ENCODE results near the gene NDUFS6.

Gene NDUFS6

GRCh38 chr5:1769017-1769640 is 32.1 kb upstream of the NDUFS6 start:
- Histone ChIP-seq H3K36me3 (ENCODE audit: control insufficient read depth, insufficient read depth, low read length) (no peaks in the 10 kb centered on the region), H3K9ac (ENCODE audit: low read length) (no peak overlapping the region), H3K9me3 (ENCODE audit: control insufficient read depth, low read length) (no peaks in the 10 kb centered on the region), H3K27me3 (ENCODE audit: control insufficient read depth, insufficient read depth, low read length) (no peaks in the 10 kb centered on the region), H3K4me3 (ENCODE audit: low read length) (no peak overlapping the region), H3K4me1 (ENCODE audit: control insufficient read depth, insufficient read depth, low read length) (no peaks in the 10 kb centered on the region)

- Histone ChIP-seq H3K4me3 (ENCODE audit: low read length) (no peak overlapping the region), H3K9ac (ENCODE audit: low read length) (no peak overlapping the region), H3K4me1 (ENCODE audit: control insufficient read depth, insufficient read depth, low read length) (no peaks in the 10 kb centered on the region), H3K27me3 (ENCODE audit: control insufficient read depth, insufficient read depth, low read length) (no peaks in the 10 kb centered on the region), H3K9me3 (ENCODE audit: control insufficient read depth, low read length) (no peaks in the 10 kb centered on the region), H3K36me3 (ENCODE audit: control insufficient read depth, insufficient read depth, low read length) (no peaks in the 10 kb centered on the region)
These were observed 31.3 kb upstream of the NDUFS6 start for GRCh38 chr5:1769752-1770442.

- no peaks in the 10 kb centered on the region for H3K36me3 ChIP-seq (ENCODE audit: control insufficient read depth, insufficient read depth, low read length)
- no peak overlapping the region for H3K4me3 ChIP-seq (ENCODE audit: low read length)
- H3K27me3 ChIP-seq (ENCODE audit: control insufficient read depth, insufficient read depth, low read length), result no peaks in the 10 kb centered on the region
- no peak overlapping the region for H3K9ac ChIP-seq (ENCODE audit: low read length)
- no peaks in the 10 kb centered on the region for H3K9me3 ChIP-seq (ENCODE audit: control insufficient read depth, low read length)
- no peaks in the 10 kb centered on the region for H3K4me1 ChIP-seq (ENCODE audit: control insufficient read depth, insufficient read depth, low read length)
These were observed 30.8 kb upstream of the NDUFS6 start for GRCh38 chr5:1770443-1770802.

GRCh38 chr5:1771149-1772065 is 29.8 kb upstream of the NDUFS6 start:
- no peak overlapping the region for H3K4me3 ChIP-seq (ENCODE audit: low read length)
- H3K4me1 ChIP-seq (ENCODE audit: control insufficient read depth, insufficient read depth, low read length), result no peaks in the 10 kb centered on the region
- no peaks in the 10 kb centered on the region for H3K9me3 ChIP-seq (ENCODE audit: control insufficient read depth, low read length)
- no peaks in the 10 kb centered on the region for H3K36me3 ChIP-seq (ENCODE audit: control insufficient read depth, insufficient read depth, low read length)
- no peak overlapping the region for H3K9ac ChIP-seq (ENCODE audit: low read length)
- H3K27me3 ChIP-seq (ENCODE audit: control insufficient read depth, insufficient read depth, low read length), result no peaks in the 10 kb centered on the region

GRCh38 chr5:1772634-1773033 is 28.6 kb upstream of the NDUFS6 start:
- Histone ChIP-seq H3K27me3 (ENCODE audit: control insufficient read depth, insufficient read depth, low read length) (no peaks in the 10 kb centered on the region), H3K4me1 (ENCODE audit: control insufficient read depth, insufficient read depth, low read length) (no peaks in the 10 kb centered on the region), H3K9ac (ENCODE audit: low read length) (no peak overlapping the region), H3K36me3 (ENCODE audit: control insufficient read depth, insufficient read depth, low read length) (no peaks in the 10 kb centered on the region), H3K4me3 (ENCODE audit: low read length) (no peak overlapping the region), H3K9me3 (ENCODE audit: control insufficient read depth, low read length) (no peaks in the 10 kb centered on the region)

GRCh38 chr5:1776831-1777230 is 24.4 kb upstream of the NDUFS6 start:
- H3K4me1 ChIP-seq (ENCODE audit: control insufficient read depth, insufficient read depth, low read length), result no peaks in the 10 kb centered on the region
- no peaks in the 10 kb centered on the region for H3K9me3 ChIP-seq (ENCODE audit: control insufficient read depth, low read length)
- H3K36me3 ChIP-seq (ENCODE audit: control insufficient read depth, insufficient read depth, low read length), result no peaks in the 10 kb centered on the region
- H3K4me3 ChIP-seq (ENCODE audit: low read length), result no peak overlapping the region
- no peak overlapping the region for H3K9ac ChIP-seq (ENCODE audit: low read length)
- peaks cover 3% of the 10 kb centered on the region for H3K27me3 ChIP-seq (ENCODE audit: control insufficient read depth, insufficient read depth, low read length)

GRCh38 chr5:1777281-1778137 is 23.7 kb upstream of the NDUFS6 start:
- Histone ChIP-seq H3K27me3 (ENCODE audit: control insufficient read depth, insufficient read depth, low read length) (peaks cover 3% of the 10 kb centered on the region), H3K4me3 (ENCODE audit: low read length) (no peak overlapping the region), H3K9ac (ENCODE audit: low read length) (no peak overlapping the region), H3K9me3 (ENCODE audit: control insufficient read depth, low read length) (no peaks in the 10 kb centered on the region), H3K4me1 (ENCODE audit: control insufficient read depth, insufficient read depth, low read length) (no peaks in the 10 kb centered on the region), H3K36me3 (ENCODE audit: control insufficient read depth, insufficient read depth, low read length) (no peaks in the 10 kb centered on the region)

- H3K27me3 ChIP-seq (ENCODE audit: control insufficient read depth, insufficient read depth, low read length), result peaks cover 3% of the 10 kb centered on the region
- H3K36me3 ChIP-seq (ENCODE audit: control insufficient read depth, insufficient read depth, low read length), result no peaks in the 10 kb centered on the region
- H3K4me1 ChIP-seq (ENCODE audit: control insufficient read depth, insufficient read depth, low read length), result no peaks in the 10 kb centered on the region
- no peak overlapping the region for H3K4me3 ChIP-seq (ENCODE audit: low read length)
- no peaks in the 10 kb centered on the region for H3K9me3 ChIP-seq (ENCODE audit: control insufficient read depth, low read length)
- H3K9ac ChIP-seq (ENCODE audit: low read length), result no peak overlapping the region
These were observed 22.8 kb upstream of the NDUFS6 start for GRCh38 chr5:1778138-1779020.

GRCh38 chr5:1779021-1779680 is 22.1 kb upstream of the NDUFS6 start:
- Histone ChIP-seq H3K9me3 (ENCODE audit: control insufficient read depth, low read length) (no peaks in the 10 kb centered on the region), H3K9ac (ENCODE audit: low read length) (no peak overlapping the region), H3K36me3 (ENCODE audit: control insufficient read depth, insufficient read depth, low read length) (no peaks in the 10 kb centered on the region), H3K27me3 (ENCODE audit: control insufficient read depth, insufficient read depth, low read length) (peaks cover 3% of the 10 kb centered on the region), H3K4me3 (ENCODE audit: low read length) (no peak overlapping the region), H3K4me1 (ENCODE audit: control insufficient read depth, insufficient read depth, low read length) (no peaks in the 10 kb centered on the region)

- Histone ChIP-seq H3K4me3 (ENCODE audit: low read length) (no peak overlapping the region), H3K36me3 (ENCODE audit: control insufficient read depth, insufficient read depth, low read length) (no peaks in the 10 kb centered on the region), H3K9me3 (ENCODE audit: control insufficient read depth, low read length) (no peaks in the 10 kb centered on the region), H3K9ac (ENCODE audit: low read length) (no peak overlapping the region), H3K4me1 (ENCODE audit: control insufficient read depth, insufficient read depth, low read length) (no peaks in the 10 kb centered on the region), H3K27me3 (ENCODE audit: control insufficient read depth, insufficient read depth, low read length) (peaks cover 3% of the 10 kb centered on the region)
These were observed 21.2 kb upstream of the NDUFS6 start for GRCh38 chr5:1779782-1780613.
